Fibroblast of skin of scalp (primary cell): ENCODE measurements around the gene CIAPIN1.
"Not testable (repeated sequence)": the region's sequence is repeated elsewhere in the genome, so short reads cannot be mapped to it uniquely, and the experiment has no call there.

Experiments used
- DNase-seq: peaks from one replicate; pipeline ENCODE4 v3.0.0-alpha.2; 2013

The CIAPIN1 gene

DNA sequence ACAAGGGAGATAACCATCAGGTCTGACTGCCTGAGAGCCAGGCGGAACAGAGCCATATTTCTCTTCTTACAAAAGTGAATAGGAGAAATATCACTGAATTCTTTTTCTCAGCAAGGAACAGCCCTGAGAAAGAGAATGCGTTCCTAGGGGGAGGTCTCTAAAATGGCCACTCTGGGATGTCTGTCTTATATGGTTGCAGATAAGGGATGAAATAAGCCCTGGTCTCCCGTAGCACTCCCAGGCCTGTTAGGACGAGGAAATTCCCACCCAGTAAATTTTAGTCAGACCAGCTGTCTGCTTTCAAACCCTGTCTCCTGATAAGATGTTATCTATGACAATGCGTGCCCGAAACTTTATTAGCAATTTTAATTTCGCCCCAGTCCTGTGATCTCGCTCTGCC, 7.2 kb downstream of the CIAPIN1 start:
- not testable (repeated sequence) for DNase-seq

DNA sequence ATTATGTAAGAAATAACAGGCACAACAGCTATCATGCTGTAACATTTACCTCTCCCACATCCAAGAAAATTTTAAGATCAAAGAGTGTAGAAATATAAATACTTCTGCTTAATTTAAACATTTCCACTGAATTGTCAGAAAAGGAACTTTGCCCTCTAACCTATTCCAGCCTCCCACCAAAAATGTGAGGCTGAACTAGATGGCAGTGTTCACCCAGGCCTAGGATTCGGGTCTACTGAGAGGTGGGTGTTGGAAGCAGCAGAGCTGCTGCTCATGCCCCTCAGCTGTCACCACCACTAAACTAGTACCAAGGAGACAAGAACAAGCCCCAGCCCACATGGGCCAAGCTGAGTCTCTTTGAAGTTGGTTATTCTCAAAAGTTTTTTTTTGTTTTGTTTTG, 11.3 kb downstream of the CIAPIN1 start:
- DNase-seq = no peak

DNA sequence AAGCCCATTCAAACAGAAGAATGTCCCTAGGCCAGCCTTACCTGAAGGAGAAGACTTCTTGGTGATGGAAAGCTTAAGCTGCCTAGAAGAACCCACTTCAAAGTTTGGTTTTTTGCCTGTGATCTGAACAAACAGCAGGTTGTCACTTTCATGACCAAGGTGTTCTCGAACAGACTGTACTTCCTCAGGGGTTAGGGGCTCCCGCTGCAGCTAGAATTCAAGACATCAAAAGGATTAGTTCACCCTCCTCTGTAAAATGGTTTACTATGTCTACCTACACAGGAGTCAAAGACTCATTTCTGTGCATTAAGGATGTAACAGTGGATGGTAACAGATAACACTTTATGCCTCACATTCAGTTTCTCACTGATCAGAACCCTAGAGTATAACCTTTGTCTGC, 13.2 kb downstream of the CIAPIN1 start:
- DNase-seq = no peak

DNA sequence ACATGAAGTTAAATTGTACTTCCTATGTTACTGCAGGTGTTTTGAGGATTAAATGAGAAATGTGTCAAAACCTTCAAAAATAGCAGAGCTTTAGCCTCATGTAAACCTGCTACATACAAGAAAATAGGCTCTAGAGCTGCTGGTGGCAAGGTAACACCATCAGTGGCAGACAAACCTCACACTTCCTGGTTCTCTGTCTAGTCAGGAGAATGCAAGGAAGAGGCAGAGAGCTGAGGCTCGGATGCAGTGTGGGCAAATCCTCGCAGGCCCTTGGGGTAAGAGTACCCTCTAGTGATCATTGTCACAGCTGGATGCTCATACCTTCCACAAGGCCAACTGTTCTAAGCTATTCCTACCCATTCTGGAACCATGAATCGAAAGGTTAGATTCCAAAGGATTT, 14.2 kb downstream of the CIAPIN1 start:
- no peak for DNase-seq

DNA sequence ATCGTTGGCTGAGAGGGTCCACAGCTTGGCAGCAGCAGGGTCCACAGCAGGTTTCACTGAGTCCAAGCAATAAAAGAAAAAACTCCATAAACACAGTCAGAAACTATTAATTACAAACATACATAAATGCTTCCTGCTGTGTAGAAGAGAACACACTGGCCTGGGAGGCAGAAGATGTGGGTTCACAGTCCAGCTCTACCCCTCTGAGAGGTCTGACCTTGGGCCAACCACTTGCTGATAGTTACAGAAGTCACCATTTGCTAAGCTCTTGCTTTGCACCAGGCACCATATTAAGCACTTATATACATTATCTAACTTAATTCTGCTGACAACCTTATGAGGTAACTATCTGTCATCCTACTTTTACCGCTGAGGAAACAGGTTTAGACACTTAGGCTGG, 14.7 kb downstream of the CIAPIN1 start:
- no peak for DNase-seq

DNA sequence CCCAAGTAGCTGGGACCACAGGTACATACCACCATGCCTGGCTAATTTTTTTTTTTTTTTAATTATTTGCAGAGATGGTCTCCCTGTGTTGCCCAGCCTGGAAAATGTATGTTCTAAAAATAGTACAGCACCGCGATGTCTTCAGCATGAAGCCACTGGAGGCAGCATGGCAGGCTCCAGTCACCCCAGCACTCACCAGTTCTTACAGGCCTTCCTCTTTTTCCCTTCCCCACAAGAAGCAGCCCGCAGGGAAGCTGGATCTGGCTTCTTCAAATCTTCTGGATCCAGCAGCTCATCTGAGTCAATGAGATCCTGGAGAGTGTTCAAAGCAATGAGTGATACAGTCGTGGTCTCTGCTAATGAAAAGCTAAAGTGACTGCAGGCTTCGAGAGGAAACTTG, 16.2 kb downstream of the CIAPIN1 start:
- DNase-seq = no peak

DNA sequence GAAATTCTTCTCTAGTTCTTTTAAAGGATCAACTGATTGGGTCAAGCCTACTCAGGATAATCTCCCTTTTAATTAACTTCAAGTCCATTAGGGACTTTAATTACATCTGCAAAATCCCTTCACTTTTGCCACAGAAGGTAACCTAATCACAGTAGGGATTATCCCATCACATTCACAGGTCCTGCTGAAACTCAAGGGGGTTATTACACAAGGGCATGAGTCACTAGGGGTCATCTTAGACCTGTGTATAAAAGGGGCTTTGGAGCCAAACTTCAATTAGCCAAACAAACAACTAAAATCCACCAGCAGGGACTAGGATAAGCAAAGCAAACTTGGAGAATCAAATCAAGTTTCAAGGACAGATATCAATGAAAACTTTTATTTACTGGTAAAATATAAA, 19.4 kb downstream of the CIAPIN1 start:
- DNase-seq = no peak

DNA sequence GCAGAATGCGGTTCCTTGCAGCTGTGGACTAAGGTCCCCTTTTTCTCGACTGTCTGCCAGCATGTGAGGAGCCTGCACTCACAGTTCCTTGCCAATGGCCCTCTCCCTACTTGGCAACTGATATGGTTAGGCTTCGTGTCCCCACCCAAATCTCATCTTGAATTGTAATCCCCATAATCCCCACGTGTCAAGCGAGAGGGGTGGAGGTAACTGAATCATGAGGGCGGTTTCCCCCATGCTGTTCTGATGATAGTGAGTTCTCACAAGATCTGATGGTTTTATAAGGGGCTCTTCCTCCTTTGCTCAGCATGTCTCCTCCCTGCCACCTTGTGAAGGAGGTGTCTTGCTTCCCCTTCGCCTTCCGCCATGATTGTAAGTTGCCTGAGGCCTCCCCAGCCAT, 19.9 kb downstream of the CIAPIN1 start:
- no peak for DNase-seq

DNA sequence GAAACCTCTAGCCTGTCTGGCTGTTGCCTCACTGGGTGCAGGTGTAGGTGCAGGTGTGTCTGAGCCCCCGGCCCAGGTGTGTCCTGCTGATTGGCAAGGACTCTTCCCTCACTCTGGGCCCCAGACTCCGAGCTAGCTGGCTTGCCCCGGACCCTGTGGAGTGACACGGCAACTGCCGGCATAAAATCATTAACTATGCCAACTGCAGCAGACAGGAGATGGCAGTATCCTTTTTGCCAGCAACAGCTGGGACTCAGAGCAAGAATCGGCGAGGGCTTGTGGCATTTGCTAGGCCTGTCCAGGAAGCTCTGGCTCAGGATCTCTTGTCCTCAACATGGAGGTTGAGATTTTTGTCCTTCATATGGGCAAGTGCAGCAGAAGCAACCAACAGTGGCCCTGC, 20.8 kb downstream of the CIAPIN1 start:
- DNase-seq = no peak

DNA sequence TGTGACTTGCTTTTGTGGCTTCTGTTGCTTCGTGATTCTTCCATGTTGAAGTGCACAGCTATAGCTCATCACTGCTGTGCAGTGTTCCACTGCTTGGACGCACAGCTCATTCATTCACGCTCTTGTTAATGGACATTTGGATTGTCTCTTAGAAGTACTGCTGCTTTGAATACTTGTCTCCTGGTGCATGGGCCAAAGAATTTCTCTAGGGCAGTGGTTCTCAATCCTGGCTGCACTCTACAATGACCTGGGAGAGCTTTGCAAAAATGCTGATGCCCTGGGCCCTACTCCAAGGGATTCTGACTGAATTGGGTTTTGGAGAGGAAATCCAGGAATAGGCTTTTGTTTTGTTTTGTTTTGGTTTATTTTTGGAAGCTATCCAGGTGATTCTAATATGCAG, 22.6 kb downstream of the CIAPIN1 start:
- no peak for DNase-seq

DNA sequence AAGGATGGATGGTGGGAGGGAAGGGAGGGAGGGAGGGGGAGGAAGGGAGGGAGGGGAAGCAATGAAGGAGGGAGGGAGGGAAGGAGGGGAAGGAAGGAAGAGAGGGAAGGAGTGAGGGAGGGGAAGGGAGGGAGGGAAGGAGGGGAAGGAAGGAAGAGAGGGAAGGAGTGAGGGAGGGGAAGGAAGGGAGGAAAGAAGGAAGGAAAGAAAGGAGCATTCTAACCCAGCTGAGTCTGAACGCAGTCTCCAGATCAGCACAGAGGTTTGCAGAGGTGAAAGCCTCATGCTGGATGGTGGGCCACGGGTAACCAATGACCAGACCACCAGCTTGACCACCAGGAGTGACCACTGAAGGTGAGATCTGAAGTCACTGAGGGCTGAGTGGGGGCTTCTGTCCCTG, 24.0 kb downstream of the CIAPIN1 start:
- no peak for DNase-seq

DNA sequence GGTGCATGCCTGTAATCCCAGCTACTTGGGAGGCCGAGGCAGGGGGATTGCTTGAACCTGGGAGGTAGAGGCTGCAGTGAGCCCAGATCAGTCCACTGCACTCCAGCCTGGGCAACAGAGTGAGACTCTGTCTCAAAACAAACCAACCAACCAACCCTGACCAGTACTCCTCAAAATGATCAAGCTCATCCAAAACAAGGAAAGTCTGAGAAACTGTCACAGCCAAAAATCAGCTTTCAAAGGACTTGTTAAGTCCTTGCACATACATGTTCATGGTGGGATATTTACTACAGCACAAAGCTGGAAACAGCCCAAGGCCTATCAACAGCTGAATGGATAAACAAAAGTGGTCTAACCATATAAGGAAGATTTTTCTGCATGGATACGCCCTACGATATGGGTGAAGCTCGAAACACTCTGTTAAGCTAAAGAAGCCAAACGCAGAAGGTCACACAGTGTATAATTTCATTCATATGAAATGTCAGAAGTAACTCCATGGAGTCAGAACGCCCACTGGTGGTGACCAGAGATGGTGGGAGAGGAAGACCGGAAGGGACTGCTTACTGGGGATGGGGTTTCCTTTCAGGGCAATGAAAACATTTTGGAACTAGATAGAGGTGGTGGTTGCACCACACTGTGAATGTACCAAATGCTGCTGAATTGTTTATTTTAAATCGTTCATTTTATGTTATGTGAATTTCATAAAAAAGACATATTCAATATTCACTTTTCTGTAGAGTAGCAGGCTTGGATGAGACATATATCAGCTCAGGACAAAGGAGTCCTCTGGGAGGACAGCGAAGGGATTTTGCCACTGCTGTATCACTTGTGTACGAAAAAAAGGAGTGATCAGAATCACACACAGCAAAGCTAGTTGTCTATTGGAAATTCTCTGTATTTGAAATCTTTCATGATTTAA, 24.9 kb downstream of the CIAPIN1 start:
- DNase-seq = peak; percentile 80

DNA sequence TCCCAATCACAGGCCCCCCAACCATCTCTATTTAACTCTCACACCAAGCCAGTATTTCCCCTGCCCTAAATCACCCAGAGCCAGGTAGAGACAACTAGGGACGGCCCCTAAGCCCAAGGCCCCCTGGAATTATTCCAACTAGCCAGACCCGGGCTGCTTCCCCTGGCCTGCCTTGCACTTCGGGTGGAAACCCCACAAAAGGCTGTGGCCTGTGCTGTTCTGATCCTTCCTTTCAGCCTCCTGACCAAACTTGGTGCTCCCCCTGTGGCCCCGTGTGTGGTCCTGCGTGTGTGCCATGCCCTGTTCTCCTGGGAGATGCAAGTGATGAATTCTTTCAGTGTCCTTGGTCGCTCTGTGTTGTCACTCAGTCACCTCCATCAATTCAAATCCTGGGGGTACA, 27.7 kb downstream of the CIAPIN1 start:
- DNase-seq = no peak

DNA sequence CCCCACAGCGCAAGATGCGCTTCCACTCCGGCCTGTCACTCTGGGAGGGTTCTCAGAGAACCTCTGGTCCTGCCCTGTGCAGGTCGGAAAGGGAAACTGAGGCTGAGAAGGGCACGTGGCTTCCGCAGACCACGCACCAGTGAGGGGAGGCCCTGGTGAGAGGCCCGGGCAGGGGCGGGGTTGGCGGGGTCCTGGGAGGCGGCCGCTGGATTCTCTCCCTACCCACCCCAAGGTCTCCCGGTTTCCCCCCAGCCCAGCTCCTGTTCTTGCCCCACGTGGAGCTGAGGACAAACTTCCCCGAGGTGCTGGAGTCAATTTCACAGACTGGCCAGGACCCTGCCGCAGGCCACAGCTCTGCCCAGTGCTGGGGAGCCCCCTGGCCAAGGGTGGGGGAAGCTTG, 31.1 kb downstream of the CIAPIN1 start:
- DNase-seq = no peak

DNA sequence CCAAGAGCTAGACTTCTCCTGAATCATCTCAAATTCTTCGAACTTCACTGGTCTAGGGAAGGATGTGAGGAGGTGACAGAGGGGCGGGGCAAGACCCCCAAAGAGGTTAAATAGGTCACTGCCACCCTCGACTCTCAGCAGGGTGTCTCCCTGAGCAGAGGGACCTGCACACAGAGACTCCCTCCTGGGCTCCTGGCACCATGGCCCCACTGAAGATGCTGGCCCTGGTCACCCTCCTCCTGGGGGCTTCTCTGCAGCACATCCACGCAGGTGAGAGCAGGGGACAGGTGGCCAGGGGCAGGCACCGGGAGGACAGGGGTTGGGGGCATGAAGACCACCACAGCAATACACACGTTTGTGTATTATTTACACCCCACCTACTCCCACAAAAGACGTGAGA, 33.5 kb downstream of the CIAPIN1 start:
- DNase-seq = no peak

DNA sequence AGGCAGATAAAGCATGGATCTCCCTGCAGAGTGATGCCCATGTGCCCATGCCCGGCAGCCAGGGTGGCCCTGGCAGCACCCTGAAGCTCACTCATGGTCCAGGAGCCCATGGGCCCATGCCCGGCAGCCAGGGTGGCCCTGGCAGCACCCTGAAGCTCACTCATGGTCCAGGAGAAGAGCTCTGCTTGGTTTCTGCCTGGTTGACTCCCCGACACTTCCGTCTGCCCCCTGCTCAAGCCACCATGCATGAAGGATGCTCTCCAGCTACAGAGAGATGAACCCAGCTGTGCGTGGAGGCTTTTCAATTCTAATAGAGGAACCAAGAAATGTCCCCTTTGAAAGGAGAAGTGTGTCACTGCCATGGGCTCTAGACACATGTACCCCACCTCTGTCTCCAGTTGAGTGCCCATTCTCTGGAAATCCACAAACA, 33.9 kb downstream of the CIAPIN1 start:
- DNase-seq = no peak

DNA sequence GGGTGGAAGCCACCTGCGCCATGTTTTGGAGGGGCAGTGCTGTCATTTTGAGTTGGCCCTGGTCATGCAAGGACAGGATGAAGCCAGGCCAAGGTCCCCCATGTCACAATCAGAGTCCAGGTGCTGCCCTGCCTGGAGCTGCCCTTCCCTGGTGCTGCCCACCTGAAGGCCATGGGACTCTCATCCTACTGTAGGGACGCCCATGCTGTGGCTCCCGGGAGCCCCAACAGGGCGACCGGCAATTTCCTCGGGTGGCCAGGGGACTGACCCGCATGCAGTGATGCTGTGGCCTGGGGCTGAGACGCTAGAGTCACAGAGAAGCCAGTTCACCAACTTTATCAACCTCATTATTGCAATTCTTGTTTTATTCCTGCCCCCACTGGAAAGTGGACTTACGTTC, 34.6 kb downstream of the CIAPIN1 start:
- no peak for DNase-seq

DNA sequence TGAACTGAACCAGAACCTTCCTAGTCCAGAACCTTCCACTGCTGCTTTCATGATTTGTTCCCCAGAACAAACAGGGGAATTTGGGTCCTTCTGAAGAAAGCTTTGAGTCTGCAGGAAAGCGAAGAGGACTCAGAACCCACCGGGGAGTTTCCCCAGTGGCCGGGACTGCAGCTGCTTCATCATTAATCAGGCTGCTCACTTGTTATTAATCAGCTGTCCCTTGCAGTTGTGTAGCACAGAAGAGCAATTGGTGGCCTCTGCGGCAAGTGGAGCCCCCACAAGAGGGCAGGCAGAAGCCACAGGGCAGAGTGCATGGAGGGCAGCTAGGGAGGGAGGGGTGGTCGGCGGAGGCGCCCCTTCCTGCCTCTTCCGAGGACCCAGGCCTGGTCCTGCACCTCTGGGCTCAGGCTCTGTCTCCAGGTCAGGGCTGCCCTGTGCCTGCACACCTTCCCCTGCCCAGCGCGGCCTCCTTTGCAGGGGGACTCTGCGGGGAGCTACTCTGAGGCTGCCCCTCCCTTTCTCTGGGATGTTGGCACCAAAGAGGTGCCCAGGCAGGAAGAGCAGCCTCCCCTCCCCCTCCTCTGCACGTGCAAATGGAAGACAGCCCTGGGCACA, 35.7 kb downstream of the CIAPIN1 start:
- no peak for DNase-seq

DNA sequence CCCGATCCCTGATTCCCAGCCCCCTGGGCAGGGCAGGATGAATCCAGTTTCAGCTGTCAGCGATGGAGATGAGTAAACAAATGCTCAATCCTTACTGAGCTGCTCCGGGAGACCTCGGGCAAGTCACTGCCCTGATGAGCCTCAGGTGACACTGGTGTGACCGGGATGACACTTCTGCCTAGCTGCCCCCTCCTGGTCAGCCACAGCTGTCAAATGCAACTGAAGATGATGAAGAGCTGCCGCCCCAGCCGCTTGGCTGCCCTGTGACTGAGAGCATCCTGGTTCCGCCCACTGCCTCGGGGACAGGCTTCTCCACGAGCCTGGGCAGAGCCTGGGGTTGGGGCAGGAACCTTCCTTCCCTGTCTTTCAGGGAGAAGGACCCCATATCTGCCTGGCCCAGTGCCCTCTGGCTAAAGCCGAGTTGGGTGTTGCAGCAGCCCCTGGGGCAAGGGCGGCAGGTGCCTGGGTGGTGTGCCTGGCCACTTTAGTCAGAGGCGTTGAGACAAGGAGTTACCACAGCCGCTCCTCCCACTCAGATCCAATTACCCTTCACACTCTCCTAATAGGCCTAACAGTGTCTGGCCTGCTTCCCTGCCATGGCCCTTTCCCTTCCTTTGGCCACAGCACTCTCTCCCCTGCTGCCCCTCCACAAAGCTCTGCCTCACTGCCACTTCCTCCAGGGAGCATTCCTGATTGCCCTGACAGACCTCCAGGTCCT, 37.2 kb downstream of the CIAPIN1 start:
- DNase-seq = no peak

DNA sequence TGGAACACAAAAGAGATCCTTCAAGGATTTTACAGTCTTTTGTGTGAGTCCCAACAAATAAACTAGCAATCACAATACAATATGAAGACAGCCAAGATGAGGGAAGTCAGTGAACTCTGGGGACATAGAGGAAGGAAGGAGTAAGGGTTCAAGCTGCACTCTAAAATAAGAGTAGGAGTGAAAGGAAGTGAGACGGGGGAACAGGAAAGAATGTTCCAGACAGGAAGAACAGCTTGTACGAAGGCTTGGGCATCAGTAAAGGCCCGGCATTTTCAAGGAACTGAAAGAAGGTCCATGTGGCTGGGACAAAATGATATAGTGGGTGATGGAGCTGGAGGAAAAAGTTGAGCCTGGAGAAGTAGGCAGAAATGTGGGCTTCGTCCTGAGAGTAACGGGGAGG, 38.1 kb downstream of the CIAPIN1 start:
- no peak for DNase-seq

DNA sequence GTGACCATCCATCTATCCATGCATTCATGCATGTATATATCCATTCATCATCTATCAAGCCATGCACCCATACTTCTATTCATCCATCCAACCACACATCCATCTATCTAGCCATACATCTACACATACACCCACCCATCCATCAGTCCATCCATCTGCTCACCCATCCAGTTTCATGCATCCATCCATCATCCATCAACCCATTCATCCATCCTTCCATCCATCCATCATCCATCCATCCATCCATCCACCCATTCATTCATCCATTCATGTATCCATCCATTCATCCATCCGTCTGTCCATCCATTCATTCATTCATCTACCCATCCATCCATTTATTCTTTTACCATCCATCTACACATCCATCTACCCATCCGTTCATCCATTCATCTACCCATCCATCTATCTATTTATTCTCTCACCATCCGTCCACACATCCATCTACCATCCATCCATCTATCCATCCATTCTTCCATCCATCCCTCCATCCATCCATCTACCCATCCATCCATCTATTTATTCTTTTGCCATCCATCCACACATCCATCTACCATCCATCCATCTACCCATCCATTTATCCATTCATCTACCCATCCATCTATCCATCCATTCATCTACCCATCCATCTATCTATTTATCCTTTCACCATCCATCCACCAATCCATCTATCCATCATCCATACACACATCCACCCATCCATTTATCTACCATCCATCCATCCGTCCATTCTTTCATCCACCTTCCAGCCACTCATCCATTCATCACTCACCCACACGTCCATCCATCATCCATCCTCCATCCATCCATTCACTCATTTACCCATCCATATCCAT, 39.4 kb downstream of the CIAPIN1 start:
- DNase-seq = no peak

DNA sequence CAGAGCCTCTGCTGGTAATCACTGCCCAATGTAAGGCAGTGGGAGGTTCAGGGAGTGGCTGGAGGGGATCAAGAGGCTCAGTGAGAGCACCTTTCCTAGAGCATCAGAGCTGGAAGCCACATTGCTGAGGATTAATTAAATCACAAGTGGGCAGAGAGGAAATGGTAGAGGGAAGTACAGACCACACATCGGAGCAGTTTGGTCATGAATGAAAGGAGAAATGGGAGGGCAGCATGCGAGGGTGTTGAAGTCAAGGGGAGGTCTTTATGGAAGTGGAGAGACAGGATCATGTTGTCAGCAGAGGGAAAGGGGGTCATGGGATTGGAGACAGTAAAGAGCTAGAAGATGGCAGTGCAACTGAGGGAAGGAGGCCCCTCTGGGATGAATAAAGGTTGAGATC, 40.3 kb downstream of the CIAPIN1 start:
- DNase-seq = no peak

DNA sequence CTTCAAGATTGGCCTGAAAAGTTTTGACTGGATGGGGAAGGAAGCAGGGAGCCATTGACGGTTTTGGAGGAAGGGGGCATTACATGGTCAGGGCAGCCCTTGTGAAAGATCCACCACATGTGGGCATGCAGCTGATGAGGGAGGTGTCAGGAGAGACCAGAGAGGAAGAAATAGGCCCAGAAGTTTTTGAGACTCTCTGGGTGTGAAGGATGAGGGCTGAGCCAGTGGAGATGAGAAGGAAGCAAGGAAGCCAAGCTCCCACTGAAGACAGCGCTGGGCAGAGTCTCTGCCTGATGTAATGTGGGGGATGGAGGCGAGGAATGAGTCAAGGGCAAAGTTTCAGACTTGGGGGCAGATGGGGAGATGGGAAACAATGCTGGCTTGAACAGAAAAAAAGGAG, 42.1 kb downstream of the CIAPIN1 start:
- no peak for DNase-seq
